Endodermal cell (in vitro differentiated cells): ENCODE data around the gene COG3. TPM values are rescaled to one million over a fixed set of nuclear protein-coding genes. Genes with fewer than 3 reads are reported as not detected.

Experiments
- DNase-seq: peaks from one replicate; pipeline ENCODE4 v3.0.0-alpha.2; 2017
- H3K27ac ChIP-seq: 2 replicates; pipeline ENCODE4 v1.5.1; 2013; ENCODE audit warnings: mild to moderate bottlenecking, low read depth, low read length, moderate library complexity
- H3K27me3 ChIP-seq: 2 replicates; pipeline ENCODE4 v1.6.1; 2013; ENCODE audit warnings: mild to moderate bottlenecking, low read length, moderate library complexity; ENCODE audit not compliant: insufficient read depth, control insufficient read depth, poor library complexity, severe bottlenecking
- H3K36me3 ChIP-seq: 2 replicates; pipeline ENCODE4 v1.7.0; 2013; ENCODE audit warnings: mild to moderate bottlenecking, low read length, moderate library complexity; ENCODE audit not compliant: control insufficient read depth, insufficient read depth
- H3K4me1 ChIP-seq: one replicate; pipeline ENCODE4 v1.7.0; 2013; ENCODE audit warnings: low read length; ENCODE audit not compliant: control insufficient read depth, insufficient read depth
- H3K4me3 ChIP-seq: 2 replicates; pipeline ENCODE4 v1.5.1; 2013; ENCODE audit warnings: mild to moderate bottlenecking, low read length, moderate library complexity
- H3K9ac ChIP-seq: 2 replicates; pipeline ENCODE4 v1.6.1; 2013; ENCODE audit warnings: mild to moderate bottlenecking, low read length, moderate library complexity; ENCODE audit not compliant: poor library complexity, severe bottlenecking; ENCODE audit errors: extremely low read depth
- H3K9me3 ChIP-seq: 2 replicates; pipeline ENCODE4 v1.6.1; 2013; ENCODE audit warnings: mild to moderate bottlenecking, low read length, moderate library complexity; ENCODE audit not compliant: control insufficient read depth
- H3K27ac Mint-ChIP-seq: 2 replicates; pipeline ENCODE4 v1.8.0; 2020; ENCODE audit warnings: mixed read lengths
- H3K27me3 Mint-ChIP-seq: 2 replicates; pipeline ENCODE4 v1.8.0; 2021; ENCODE audit warnings: mild to moderate bottlenecking, mixed read lengths; ENCODE audit not compliant: insufficient read depth
- H3K36me3 Mint-ChIP-seq: 2 replicates; pipeline ENCODE4 v1.8.0; 2020; ENCODE audit warnings: low read depth, mixed read lengths
- H3K4me1 Mint-ChIP-seq: 2 replicates; pipeline ENCODE4 v1.8.0; 2020; ENCODE audit warnings: mixed read lengths
- H3K4me3 Mint-ChIP-seq: 2 replicates; pipeline ENCODE4 v1.8.0; 2020; ENCODE audit warnings: mild to moderate bottlenecking, moderate library complexity, mixed read lengths
- H3K9me3 Mint-ChIP-seq: 2 replicates; pipeline ENCODE4 v1.8.0; 2020; ENCODE audit warnings: mild to moderate bottlenecking, mixed read lengths
- CTCF ChIP-seq: fragments of 200-600 bp; sonication (generic); conservative IDR thresholded peaks from 2 replicates; pipeline ENCODE4 v1.5.0; 2021; ENCODE audit warnings: antibody characterized with exemption, mild to moderate bottlenecking
- WGBS, 2 experiments: methylation state at CpG; one replicate each; pipeline versions ENCODE4 v1.1.5 to v1.1.7; 2013; ENCODE audit warnings: missing lambda C conversion rate in 2 of 2, mixed read lengths in 1 of 2; ENCODE audit not compliant: insufficient coverage in 1 of 2, insufficient read length in 1 of 2; 5-methylcytosine and 5-hydroxymethylcytosine counted together
- total RNA-seq, 2 donors: library from RNA; stranded (reverse); fragmentation: NEBNext Ultra II Directional in 1 of 2; extraction: Animal tissue kit (Norgen Biotek cat#: 25700) in 1 of 2; gene quantifications; 2 replicates in 1 of 2; 3 replicates in 1 of 2; pipeline ENCODE4 v1.2.1, GENCODE V29; 2021

Gene COG3
- total RNA-seq, 2 donors from 2014 or later: 21.8 to 23.8 TPM

GRCh38 chr13:45584816-45585215 lies 120.1 kb downstream of the COG3 start:
- H3K4me1 Mint-ChIP-seq: no peaks in the 10 kb centered on the region
- 88% methylated on average over 4 to 6 of the region's 6 CpGs for WGBS, 2 experiments
- no peaks in the 10 kb centered on the region for H3K9me3 Mint-ChIP-seq
- peak; percentile 64 for TF ChIP-seq CTCF
- Histone ChIP-seq H3K27ac (no peak overlapping the region), H3K4me1 (no peaks in the 10 kb centered on the region), H3K4me3 (no peak overlapping the region), H3K27me3 (no peaks in the 10 kb centered on the region), H3K36me3 (no peaks in the 10 kb centered on the region), H3K9ac (no peak overlapping the region), H3K9me3 (no peaks in the 10 kb centered on the region)
- H3K27ac Mint-ChIP-seq: no peak overlapping the region
- H3K4me3 Mint-ChIP-seq: no peak overlapping the region
- H3K27me3 Mint-ChIP-seq: peaks cover 5% of the 10 kb centered on the region
- no peaks in the 10 kb centered on the region for H3K36me3 Mint-ChIP-seq
- DNase-seq: peak; percentile 62

Other genes with a start within 250 kb of the COG3 start
- 1,000 to 10,000 TPM; 2,192 to 2,586 TPM for gene TPT1, start 123.8 kb upstream of the COG3 start, total RNA-seq
- gene SLC25A30, start 46.6 kb upstream of the COG3 start, total RNA-seq: 10 to 100 TPM in 1 of 2 donors, 1 to 10 TPM in 1; 9.9 to 12.4 TPM
- not detected for gene ERICH6B, start 150.8 kb downstream of the COG3 start, total RNA-seq
- not detected for gene CBY2, start 237.4 kb downstream of the COG3 start, total RNA-seq